GM21526 (cell line): Measurements from ENCODE around the gene SUMF1.

ENCODE experiments used
- ATAC-seq: cut with Tn5 transposase; IDR thresholded peaks from one replicate; pipeline ENCODE4 v1.9.1; 2021; ENCODE audit warnings: moderate library complexity; ENCODE audit not compliant: unreplicated experiment, low FRiP score

Gene SUMF1

GRCh38 chr3:4419386-4419785 is 47.7 kb downstream of the SUMF1 start:
- ATAC-seq, result no peak

- no peak for ATAC-seq
Measured at GRCh38 chr3:4418156-4418555, 48.9 kb downstream of the SUMF1 start.

GRCh38 chr3:4417449-4417848 is 49.6 kb downstream of the SUMF1 start:
- ATAC-seq, result no peak

- no peak for ATAC-seq
Measured at GRCh38 chr3:4416961-4417360, 50.1 kb downstream of the SUMF1 start.

GRCh38 chr3:4416427-4416945 is 50.6 kb downstream of the SUMF1 start:
- no peak for ATAC-seq

- no peak for ATAC-seq
Measured at GRCh38 chr3:4413467-4413866, 53.6 kb downstream of the SUMF1 start.

GRCh38 chr3:4411833-4412232 is 55.2 kb downstream of the SUMF1 start:
- no peak for ATAC-seq

- ATAC-seq, result no peak
Measured at GRCh38 chr3:4411236-4411635, 55.8 kb downstream of the SUMF1 start.

- no peak for ATAC-seq
Measured at GRCh38 chr3:4410606-4411005, 56.5 kb downstream of the SUMF1 start.

- ATAC-seq, result no peak
Measured at GRCh38 chr3:4409971-4410573, 57.0 kb downstream of the SUMF1 start.

- no peak for ATAC-seq
Measured at GRCh38 chr3:4409415-4409814, 57.7 kb downstream of the SUMF1 start.

GRCh38 chr3:4408958-4409357 is 58.1 kb downstream of the SUMF1 start:
- ATAC-seq, result no peak

GRCh38 chr3:4407941-4408340 is 59.1 kb downstream of the SUMF1 start:
- ATAC-seq, result no peak

GRCh38 chr3:4406746-4407568 is 60.1 kb downstream of the SUMF1 start:
- ATAC-seq, result peak; percentile 61

GRCh38 chr3:4404881-4405280 is 62.2 kb downstream of the SUMF1 start:
- no peak for ATAC-seq

GRCh38 chr3:4401441-4401840 is 65.6 kb downstream of the SUMF1 start:
- no peak for ATAC-seq

- ATAC-seq, result no peak
Measured at GRCh38 chr3:4399476-4399875, 67.6 kb downstream of the SUMF1 start.

- no peak for ATAC-seq
Measured at GRCh38 chr3:4398941-4399245, 68.2 kb downstream of the SUMF1 start.

- no peak for ATAC-seq
Measured at GRCh38 chr3:4398120-4398940, 68.7 kb downstream of the SUMF1 start.

- ATAC-seq, result no peak
Measured at GRCh38 chr3:4397466-4397865, 69.6 kb downstream of the SUMF1 start.

- no peak for ATAC-seq
Measured at GRCh38 chr3:4396542-4396941, 70.5 kb downstream of the SUMF1 start.
